Hepatocyte (in vitro differentiated cells): ENCODE results near the gene FAM193A. TPM values are rescaled to one million over a fixed set of nuclear protein-coding genes. Genes with fewer than 3 reads are reported as not detected.

Experiments
- DNase-seq: peaks from one replicate; pipeline ENCODE4 v3.0.0-alpha.2; 2016; ENCODE audit warnings: low spot score
- H2AFZ ChIP-seq: fragments of 200-600 bp; sonication (generic); 2 replicates; pipeline ENCODE4 v1.6.0; 2016; ENCODE audit warnings: antibody characterized with exemption, mild to moderate bottlenecking
- H3K27ac ChIP-seq: fragments of 200-600 bp; sonication (generic); 2 replicates; pipeline ENCODE4 v1.5.1; 2016; ENCODE audit warnings: mild to moderate bottlenecking
- H3K27me3 ChIP-seq: fragments of 200-600 bp; sonication (generic); 2 replicates; pipeline ENCODE4 v1.6.1; 2016
- H3K36me3 ChIP-seq: fragments of 200-600 bp; sonication (generic); replicated peaks from 2 replicates; pipeline ENCODE4 v1.5.1; 2016; ENCODE audit warnings: low read depth; ENCODE audit not compliant: insufficient read depth
- H3K4me1 ChIP-seq: fragments of 200-600 bp; sonication (generic); 2 replicates; pipeline ENCODE4 v1.5.1; 2016; ENCODE audit warnings: mild to moderate bottlenecking, moderate library complexity; ENCODE audit not compliant: insufficient read depth
- H3K4me2 ChIP-seq: fragments of 200-600 bp; sonication (generic); 2 replicates; pipeline ENCODE4 v1.6.0; 2016
- H3K4me3 ChIP-seq: fragments of 200-600 bp; sonication (generic); 2 replicates; pipeline ENCODE4 v1.5.1; 2016; ENCODE audit warnings: mild to moderate bottlenecking
- H3K79me2 ChIP-seq: fragments of 200-600 bp; sonication (generic); 2 replicates; pipeline ENCODE4 v1.6.0; 2017; ENCODE audit warnings: mild to moderate bottlenecking
- H3K9me2 ChIP-seq: fragments of 200-600 bp; sonication (generic); replicated peaks from 2 replicates; pipeline ENCODE4 v1.6.0; 2017; ENCODE audit warnings: mild to moderate bottlenecking; ENCODE audit not compliant: insufficient read depth
- H3K9me3 ChIP-seq: fragments of 200-600 bp; sonication (generic); 2 replicates; pipeline ENCODE4 v1.5.1; 2016; ENCODE audit warnings: low read depth, mild to moderate bottlenecking
- H4K20me1 ChIP-seq: fragments of 200-600 bp; sonication (generic); 2 replicates; pipeline ENCODE4 v1.6.0; 2016; ENCODE audit warnings: mild to moderate bottlenecking; ENCODE audit not compliant: insufficient read depth, poor library complexity, severe bottlenecking
- CTCF ChIP-seq: fragments of 200-600 bp; sonication (generic); IDR thresholded peaks from 2 replicates; pipeline ENCODE4 v1.5.1; 2016; ENCODE audit warnings: antibody characterized with exemption, mild to moderate bottlenecking; ENCODE audit not compliant: poor library complexity
- EZH2 ChIP-seq: fragments of 200-600 bp; sonication (generic); IDR thresholded peaks from 2 replicates; pipeline ENCODE4 v1.6.1; 2016; ENCODE audit warnings: antibody characterized with exemption, mild to moderate bottlenecking, borderline replicate concordance
- EZH2phosphoT487 ChIP-seq: fragments of 200-600 bp; sonication (generic); IDR thresholded peaks from one replicate; pipeline ENCODE4 v1.6.1; 2018; ENCODE audit warnings: antibody characterized with exemption, mild to moderate bottlenecking, low read depth, moderate library complexity; ENCODE audit not compliant: unreplicated experiment, severe bottlenecking
- WGBS: methylation state at CpG from one replicate; pipeline ENCODE4 v1.1.6; 2016; ENCODE audit warnings: low lambda C conversion rate; ENCODE audit errors: missing lambda C conversion rate; 5-methylcytosine and 5-hydroxymethylcytosine counted together
- polyA plus RNA-seq: library from polyadenylated mRNA; unstranded; fragments of >200 nt; fragmentation: Nextera tagmentation; extraction: Ambion mirVana; gene quantifications from 2 replicates; pipeline ENCODE4 v1.2.1, GENCODE V29; 2016
- total RNA-seq: library from RNA; depleted of rRNA; stranded (reverse); fragments of >200 nt; gene quantifications from 2 replicates; pipeline ENCODE4 v1.2.3, GENCODE V29; 2014

FAM193A gene
- total and polyA plus RNA-seq, 2 experiments from 2014 or later = 11.4 to 15.8 TPM

GRCh38 chr4:2699534-2699933, 163.1 kb downstream of the FAM193A start:
- 96% methylated on average over 7 of the region's 7 CpGs for WGBS
- no peaks in the 10 kb centered on the region for H3K9me2 ChIP-seq
- no peaks in the 10 kb centered on the region for H3K27me3 ChIP-seq
- H3K4me1 ChIP-seq = no peaks in the 10 kb centered on the region
- no peak overlapping the region for H3K4me3 ChIP-seq
- H2AFZ ChIP-seq = no peak overlapping the region
- no peaks in the 10 kb centered on the region for H3K9me3 ChIP-seq
- no peak overlapping the region for H3K27ac ChIP-seq
- DNase-seq = no peak
- TF ChIP-seq EZH2phosphoT487 = no peak
- no peak for TF ChIP-seq CTCF
- no peak for TF ChIP-seq EZH2
- no peaks in the 10 kb centered on the region for H3K79me2 ChIP-seq
- H3K4me2 ChIP-seq = no peak overlapping the region
- H3K36me3 ChIP-seq = no peaks in the 10 kb centered on the region
- no peaks in the 10 kb centered on the region for H4K20me1 ChIP-seq

- Histone ChIP-seq H3K4me3 (no peak overlapping the region), H3K4me2 (no peak overlapping the region), H3K36me3 (no peaks in the 10 kb centered on the region), H2AFZ (no peak overlapping the region), H3K9me3 (no peaks in the 10 kb centered on the region), H4K20me1 (no peaks in the 10 kb centered on the region), H3K4me1 (no peaks in the 10 kb centered on the region), H3K79me2 (no peaks in the 10 kb centered on the region), H3K27ac (no peak overlapping the region), H3K27me3 (no peaks in the 10 kb centered on the region), H3K9me2 (no peaks in the 10 kb centered on the region)
- DNase-seq = no peak
- no peak for TF ChIP-seq EZH2
- TF ChIP-seq CTCF = no peak
- TF ChIP-seq EZH2phosphoT487 = no peak
- 94% methylated on average over 8 of the region's 8 CpGs for WGBS
These were observed 163.6 kb downstream of the FAM193A start for GRCh38 chr4:2700031-2700430.

- Histone ChIP-seq H3K27me3 (no peaks in the 10 kb centered on the region), H3K27ac (no peak overlapping the region), H3K4me2 (no peak overlapping the region), H3K36me3 (no peaks in the 10 kb centered on the region), H3K4me3 (no peak overlapping the region), H3K79me2 (no peaks in the 10 kb centered on the region), H3K9me3 (no peaks in the 10 kb centered on the region), H3K4me1 (no peaks in the 10 kb centered on the region), H2AFZ (no peak overlapping the region), H3K9me2 (no peaks in the 10 kb centered on the region), H4K20me1 (no peaks in the 10 kb centered on the region)
- no peak for DNase-seq
- TF ChIP-seq EZH2phosphoT487 (no peak), CTCF (no peak), EZH2 (no peak)
- 93% methylated on average over 8 of the region's 8 CpGs for WGBS
These were observed 165.9 kb downstream of the FAM193A start for GRCh38 chr4:2702361-2702760.

- Histone ChIP-seq H3K79me2 (no peaks in the 10 kb centered on the region), H3K27me3 (no peaks in the 10 kb centered on the region), H2AFZ (no peak overlapping the region), H3K9me2 (no peaks in the 10 kb centered on the region), H3K27ac (no peak overlapping the region), H3K9me3 (no peaks in the 10 kb centered on the region), H4K20me1 (no peaks in the 10 kb centered on the region), H3K4me1 (no peaks in the 10 kb centered on the region), H3K36me3 (no peaks in the 10 kb centered on the region), H3K4me2 (no peak overlapping the region), H3K4me3 (no peak overlapping the region)
- TF ChIP-seq CTCF (no peak), EZH2 (no peak), EZH2phosphoT487 (no peak)
- DNase-seq = no peak
- 78% methylated on average over 7 of the region's 7 CpGs for WGBS
These were observed 166.3 kb downstream of the FAM193A start for GRCh38 chr4:2702770-2703169.
